Ureter (tissue), 1 donor: ENCODE measurements around the gene EIF2B2. TPM values are rescaled to one million over a fixed set of nuclear protein-coding genes. Genes with fewer than 3 reads are reported as not detected.
A peak's percentile ranks its signal among the peaks of the same experiment; 100 is the strongest.

Experiments used
- DNase-seq: peaks from one replicate; pipeline ENCODE4 v3.0.0-alpha.2; 2020; ENCODE audit warnings: low spot score
- total RNA-seq: library from RNA; stranded (reverse); gene quantifications from one replicate; pipeline ENCODE4 v1.2.4, GENCODE V29; 2023
- donor health status: DM: yes; HTN: yes; CAD: no.

EIF2B2 gene
- total RNA-seq, 1 donor from 2014 or later, result 39.2 TPM

DNA sequence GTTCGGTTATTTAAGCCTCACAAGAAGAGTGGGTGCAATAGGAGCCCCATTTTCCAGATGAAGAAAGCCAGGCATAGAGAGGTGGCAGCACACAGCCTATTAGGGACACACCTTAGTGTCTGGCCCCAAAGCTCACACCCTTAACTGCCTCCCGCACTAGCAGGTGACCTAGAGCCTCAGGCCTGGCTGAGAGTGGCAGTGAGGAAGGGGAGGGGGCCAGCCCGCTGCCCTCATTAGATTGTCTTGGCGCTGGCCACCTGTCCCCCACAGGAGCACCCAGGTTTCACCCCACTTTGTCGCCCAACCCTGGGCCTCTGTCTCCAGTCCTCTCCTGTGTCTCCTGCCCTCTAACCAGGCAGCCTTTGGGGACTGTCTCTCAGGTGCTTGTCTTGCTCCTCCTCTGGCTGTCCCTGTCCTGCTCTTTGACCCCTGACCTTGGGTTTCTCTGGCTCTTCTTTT, 28.8 kb upstream of the EIF2B2 start:
- no peak for DNase-seq

DNA sequence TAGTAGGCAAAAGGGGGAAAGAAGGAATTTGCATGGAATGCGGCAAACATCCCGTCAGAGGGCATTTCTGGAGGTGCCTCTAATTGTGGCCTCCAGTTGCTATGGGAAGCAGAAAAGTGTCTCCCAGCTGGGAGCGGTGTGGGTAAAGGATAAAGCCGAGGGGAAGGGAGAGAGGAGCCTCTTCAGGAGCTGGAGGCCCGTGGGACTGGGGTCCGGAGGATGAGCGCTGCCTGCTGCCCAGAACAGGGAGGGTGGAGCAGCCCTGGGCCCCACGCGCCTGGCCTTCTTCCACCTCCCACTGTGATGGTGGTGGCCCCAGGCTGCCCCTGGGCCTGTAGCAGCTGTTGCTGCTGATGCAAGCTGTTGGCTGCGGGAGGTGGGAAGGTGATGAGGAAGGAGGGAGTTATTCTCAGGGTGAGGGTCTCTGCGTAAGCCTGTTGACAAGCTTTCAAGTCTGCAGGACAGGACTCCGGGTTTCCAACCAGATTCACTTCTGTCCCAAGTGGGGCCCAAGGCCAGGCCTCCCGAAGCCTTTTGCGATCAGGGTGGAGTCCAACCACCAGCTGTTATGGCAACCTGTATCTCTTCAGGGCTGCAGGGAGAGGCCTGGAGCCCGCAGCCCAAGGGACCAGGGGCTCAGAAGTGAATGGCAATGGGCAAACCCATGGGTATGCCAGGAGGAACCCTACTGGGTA, 28.2 kb upstream of the EIF2B2 start:
- DNase-seq, result no peak

DNA sequence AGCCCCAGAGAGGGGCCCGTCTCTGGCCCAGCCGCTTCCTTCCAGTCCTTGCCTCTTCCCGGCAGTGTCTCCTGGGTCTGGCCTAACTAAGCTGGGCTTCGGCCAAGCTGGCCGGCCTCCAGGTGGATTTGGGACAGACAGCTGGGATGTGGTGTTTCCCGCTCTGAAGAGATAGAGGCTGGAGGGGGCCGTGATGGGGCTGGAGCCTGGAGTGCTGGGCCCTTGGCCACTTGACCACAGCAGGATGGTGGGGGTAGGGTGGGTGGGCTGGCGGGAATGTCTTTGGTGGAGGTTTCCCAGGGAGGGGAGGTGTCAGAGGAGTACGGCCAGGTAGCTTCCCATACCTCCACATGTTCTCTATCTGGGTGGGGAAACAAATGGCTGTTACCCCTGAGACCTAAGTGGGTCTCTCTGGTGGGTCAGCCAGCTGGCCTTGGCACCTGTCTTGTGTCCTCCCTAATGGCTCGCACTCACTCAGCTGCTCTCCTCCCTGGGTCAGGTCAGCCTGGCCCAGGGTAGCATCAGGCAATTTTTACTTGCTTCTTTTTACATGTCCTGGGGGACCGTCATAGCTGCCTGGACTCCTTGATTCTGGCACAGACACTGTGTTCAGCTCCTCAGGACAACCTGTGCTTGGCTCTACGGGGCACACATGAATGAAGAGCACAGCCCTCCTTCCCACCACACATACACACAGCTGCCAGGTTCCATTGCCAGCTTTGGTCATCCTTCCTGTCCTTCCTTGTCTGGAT, 27.5 kb upstream of the EIF2B2 start:
- no peak for DNase-seq

DNA sequence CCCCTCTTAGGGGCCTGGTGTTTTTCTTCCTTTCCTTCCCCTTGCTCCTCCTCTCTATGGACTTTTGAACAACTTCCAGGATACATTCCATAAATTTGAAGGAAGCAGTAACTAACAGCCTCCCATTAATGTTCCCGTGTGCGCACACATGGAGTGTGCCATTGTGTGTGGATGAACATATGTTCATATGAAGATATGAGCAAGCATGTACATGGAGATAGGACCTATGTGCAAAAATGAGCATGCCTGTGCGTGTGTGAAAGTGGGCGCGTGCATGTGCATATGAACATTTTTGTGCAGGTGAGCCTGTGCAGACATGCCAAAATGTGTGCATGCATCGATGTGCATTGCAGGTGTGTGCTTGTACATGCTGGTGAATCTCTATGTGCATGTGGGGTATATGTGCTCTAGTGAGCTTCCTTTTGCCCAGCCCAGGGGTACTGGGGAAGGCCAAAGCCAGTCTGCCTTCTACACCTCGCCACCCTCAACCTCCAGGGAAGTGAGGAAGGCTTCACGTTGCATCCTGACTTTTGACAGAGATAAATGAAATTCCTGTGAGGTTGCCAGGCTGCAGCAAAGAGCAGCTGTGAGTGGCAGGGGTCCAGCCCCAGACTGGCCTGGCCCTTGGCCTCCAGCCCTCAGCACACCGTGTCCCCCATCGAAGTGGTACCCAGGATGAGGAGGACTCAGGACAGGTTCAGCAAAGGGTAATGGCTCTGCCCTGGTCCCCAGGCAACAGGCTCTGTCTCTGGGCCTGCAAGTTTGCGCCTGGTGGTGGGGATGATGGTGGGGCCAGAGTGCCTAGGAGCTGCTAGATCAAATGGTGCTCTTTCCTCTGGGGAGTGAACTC, 26.2 kb upstream of the EIF2B2 start:
- DNase-seq, result peak; percentile 32

DNA sequence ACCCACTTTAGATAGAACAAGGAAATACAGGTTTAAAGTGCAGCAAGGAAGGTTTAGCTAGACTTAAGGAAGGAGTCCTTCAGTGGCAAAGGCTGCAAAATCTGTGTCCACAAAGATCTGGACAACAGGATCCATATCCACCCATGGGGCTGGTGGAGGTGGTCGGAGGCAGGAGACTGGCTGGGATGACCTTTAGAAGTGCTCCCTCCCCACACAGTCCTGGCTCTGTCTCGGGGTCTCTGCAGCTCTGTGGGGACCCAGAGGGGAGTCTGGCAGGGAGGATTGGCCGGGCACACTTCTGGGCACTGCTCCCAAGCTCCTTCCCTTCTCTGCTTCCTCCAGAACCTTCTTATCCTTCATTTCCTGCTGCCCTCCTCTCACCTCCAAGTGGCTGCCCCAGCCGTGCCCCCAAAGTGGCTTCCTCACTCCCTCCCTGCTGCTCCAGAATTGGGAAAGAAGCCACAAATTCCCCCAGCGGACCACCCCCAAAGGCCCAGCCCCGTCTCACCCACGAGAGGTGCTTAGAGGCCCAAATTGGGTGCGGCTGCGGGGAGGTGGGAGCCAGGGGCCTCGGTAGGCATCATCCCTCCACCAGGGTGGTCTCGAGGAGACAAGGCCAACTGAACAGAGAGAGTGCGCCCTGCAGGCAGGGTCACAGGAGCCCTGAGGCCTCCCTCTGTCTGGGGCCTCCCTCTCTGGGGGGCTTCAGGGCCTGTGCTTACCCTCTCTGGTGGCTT, 25.4 kb upstream of the EIF2B2 start:
- peak; percentile 34 for DNase-seq

DNA sequence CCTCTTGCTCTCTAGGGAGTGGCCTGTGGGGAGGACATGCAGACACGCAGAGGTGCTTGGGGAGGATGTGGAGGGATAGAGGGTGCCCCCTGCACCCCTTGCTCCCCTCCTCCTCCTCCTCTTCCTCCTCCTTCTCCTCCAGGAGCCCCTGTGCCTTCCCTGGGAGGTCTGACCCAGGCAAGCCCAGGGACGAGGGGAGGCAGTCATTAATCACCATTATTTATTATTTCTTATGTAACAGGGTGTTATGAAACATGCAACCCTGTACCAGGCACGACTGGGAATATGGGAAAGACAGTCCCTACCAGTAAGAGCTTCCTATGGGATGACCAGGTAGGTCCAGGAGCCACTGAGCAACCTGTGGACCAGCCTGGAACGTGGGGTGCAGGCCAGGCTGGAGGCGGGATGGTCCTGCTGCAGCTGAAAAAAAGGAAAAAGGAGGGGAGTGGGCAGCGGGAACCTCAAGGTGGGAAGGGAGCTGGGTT, 24.8 kb upstream of the EIF2B2 start:
- peak; percentile 28 for DNase-seq

DNA sequence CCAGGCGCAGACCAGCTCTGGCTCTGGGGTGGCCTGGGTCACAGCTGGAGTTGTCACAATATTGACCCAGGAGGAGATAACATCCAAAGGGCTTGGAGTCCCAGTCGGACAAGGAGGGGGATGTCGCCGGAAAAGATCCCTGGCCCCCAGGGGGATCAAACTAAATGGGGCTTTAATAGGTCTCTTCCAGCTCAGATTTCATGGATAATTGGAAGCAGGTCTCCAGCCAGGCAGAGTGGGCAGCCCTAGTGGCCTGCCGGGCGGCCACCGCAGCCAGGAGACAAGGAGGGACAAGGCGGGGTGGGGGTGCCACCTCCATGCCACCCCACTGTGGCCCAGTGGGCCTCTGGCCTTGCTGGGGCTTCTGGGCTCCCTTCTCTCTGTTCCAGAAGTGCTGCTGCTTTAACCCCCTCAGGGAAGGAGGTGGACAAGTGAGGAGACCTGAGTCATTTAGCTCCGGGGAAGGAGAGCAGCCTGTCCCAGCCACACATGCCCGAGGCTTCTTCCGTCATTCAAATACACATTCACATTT, 24.2 kb upstream of the EIF2B2 start:
- DNase-seq, result peak; percentile 39

DNA sequence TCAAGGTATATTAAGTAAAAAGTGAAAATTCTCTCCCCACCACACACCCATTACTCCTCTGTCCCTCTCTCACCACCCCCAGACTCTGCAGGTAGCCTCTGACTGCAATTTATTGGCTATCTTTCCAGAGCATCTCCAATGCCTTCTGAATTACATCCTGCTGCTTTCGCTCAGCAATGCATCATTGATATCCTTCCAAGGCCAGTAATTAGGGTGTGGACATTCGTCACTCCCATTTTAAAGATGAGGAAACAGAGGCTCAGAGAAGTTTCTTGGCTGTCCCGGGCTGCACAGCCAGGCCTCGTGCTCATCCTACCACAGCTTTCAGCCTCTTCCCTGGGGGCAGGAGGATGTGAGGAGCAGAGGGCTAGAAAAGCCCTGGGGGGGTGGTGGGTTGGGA, 23.7 kb upstream of the EIF2B2 start:
- peak; percentile 19 for DNase-seq

DNA sequence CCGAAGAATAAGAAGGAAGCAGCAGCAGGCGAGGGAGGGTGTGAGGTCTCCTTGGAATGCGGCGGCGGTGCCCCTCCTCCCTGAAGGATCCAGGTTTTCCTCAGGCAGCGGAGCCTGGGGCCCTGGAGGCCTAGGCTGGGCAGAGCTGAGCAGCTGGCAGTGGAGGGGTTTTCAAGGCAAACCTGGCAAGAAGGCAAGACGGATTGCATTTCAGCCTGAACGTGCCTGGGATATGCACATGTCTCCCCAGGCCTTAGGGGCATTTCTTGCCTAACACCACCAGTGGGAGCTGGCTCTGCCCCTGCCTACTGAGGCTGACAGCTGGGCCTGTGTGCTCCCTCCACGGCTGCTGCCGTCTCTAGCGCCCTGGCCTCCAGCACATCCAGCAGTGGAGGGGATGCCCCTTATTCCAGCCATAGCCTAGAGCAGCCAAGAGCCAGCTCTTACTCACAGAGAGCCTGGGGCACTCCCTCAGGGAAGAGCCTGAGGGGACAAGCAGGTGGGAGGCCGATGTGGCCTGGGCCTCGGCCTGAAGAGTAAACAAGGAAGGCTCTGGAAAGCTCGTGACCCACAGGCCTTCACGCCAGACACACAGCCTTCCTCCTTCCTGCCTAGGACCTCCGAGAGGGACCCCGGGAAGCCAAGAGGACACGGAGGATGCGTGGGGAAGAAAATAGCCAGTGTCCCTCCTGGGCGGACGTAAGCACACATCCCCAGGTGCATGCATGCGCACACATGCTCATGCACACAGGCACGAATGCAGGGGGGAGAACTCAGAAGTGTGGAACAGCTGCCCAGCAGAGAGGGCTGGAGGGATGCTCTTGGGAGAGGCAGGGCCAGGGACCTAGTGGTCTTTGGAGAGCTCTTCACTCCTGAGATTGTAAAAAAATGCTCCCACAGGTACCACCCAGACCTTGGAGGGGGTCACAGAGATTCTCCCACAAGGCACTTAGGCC, 23.0 kb upstream of the EIF2B2 start:
- DNase-seq, result peak; percentile 43

DNA sequence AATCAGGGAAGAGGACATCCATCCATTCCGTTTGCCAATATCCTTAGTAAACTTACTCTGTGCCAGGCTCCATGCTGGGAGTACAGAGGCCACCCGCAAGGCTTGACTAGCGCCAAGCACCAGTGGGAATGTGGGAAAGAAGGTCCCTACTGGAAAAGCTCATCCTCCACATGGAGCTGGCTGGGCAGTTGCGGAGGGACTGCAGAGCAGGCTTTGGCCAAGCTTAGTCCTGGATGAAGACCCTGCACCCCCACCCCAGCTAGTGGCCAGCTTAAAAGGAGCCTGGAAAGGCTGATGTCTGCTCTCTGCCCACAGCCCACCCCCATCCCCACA, 22.4 kb upstream of the EIF2B2 start:
- DNase-seq, result no peak

DNA sequence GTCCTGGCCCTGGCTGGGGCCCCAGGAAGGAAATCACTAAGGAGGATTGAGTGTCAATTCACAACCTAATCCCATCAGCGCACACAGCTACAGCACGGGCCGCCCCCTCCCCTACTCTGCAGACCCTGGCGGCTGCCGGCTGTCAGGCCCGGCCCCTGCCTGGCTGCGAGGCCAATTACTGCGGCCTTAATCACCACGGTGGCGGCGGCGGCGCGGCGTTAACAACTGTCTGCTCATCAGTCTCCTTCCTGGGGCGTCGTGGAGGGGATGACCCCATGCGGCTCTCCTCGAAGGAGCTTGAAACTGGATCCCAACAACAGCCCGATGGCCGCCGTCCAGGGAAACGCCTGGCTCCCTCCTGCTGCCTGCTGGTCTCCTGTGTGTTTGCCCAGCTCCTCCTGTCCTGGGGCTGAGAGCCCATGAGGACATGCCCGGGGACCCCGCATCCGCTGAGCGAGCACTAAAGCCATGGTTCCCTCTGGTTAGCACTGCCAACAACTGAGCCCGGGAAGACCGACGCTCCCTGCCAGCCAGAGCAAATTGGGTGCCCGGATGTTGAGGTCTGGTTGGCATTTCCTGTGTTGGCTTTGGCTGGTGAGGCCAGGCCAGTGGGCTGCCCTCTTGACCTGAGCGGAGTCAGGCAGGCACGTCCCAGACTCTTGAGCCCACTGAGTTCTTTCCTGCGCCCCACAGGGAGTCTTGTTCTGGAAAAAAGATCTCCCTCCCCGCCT, 21.8 kb upstream of the EIF2B2 start:
- no peak for DNase-seq

DNA sequence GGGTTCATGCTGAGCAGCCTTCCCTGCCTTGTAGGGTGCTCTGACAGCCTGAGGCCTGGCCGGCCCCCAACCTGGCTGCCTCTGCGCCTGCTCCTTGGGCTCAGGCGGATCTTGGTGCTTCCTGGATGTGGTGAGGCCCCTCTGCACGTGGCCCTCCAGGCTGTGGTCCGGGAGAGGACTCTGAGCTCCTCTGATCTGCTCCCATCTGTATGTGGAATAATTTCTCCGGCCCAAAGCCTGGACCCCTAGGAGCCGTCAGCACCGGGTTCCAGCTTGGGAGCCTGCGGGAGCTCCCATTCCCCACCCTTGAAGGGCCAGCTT, 21.3 kb upstream of the EIF2B2 start:
- no peak for DNase-seq

DNA sequence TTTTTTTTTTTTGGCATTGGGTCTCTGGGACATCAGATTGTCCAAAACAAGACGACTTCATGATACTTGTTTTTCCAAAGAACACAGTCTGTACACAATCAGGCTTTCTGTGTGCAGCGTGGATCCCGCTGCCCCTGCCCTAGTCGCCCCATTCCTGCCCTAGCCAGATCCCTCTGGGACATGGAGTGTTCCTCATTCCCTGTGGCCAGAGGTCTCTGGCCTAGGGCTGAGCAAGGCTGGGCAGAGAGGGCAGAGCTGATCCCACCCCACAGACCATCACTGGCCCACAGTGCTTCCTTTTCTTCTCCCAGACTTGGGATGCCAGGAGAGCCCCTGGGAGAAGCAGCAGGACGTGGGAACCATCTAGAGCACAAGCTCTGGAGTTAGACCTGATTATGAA, 20.9 kb upstream of the EIF2B2 start:
- no peak for DNase-seq

DNA sequence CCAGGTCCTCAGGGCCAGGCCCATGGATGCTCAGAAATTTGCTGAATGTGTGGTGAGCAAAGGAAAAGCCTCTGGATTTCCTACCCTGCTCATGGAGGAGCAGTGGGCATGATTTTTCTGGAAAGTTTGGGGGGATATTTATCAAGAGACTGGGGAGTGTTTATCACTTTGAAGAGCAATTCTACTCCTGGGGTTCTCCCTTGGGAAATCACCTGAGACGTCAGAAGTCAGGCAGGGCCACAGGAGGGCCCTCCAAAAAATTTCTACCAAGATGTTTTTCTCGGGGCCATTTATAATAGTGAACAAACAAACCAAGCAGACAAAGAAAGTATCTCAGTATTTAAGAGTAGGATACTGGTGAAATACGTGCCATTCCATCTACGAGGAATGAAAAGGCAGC, 20.1 kb upstream of the EIF2B2 start:
- DNase-seq, result no peak

DNA sequence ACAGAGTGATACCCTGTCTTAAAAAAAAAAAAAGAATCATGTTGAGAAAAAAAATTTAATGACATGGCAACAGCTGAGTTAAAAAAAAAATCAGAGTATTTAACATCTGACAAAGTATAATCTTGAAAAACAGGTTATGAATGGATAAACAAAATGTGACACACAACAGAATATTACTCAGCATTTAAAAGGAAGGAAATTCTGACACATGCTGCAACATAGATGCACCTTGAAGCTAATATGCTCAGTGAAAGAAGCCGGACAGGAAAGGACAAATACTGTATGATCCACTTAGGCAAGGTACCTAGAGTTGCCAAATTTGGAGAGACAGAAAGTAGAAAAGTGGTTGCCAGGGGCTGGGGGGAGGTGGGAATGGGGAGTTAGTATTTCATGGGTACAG, 19.4 kb upstream of the EIF2B2 start:
- DNase-seq, result no peak

DNA sequence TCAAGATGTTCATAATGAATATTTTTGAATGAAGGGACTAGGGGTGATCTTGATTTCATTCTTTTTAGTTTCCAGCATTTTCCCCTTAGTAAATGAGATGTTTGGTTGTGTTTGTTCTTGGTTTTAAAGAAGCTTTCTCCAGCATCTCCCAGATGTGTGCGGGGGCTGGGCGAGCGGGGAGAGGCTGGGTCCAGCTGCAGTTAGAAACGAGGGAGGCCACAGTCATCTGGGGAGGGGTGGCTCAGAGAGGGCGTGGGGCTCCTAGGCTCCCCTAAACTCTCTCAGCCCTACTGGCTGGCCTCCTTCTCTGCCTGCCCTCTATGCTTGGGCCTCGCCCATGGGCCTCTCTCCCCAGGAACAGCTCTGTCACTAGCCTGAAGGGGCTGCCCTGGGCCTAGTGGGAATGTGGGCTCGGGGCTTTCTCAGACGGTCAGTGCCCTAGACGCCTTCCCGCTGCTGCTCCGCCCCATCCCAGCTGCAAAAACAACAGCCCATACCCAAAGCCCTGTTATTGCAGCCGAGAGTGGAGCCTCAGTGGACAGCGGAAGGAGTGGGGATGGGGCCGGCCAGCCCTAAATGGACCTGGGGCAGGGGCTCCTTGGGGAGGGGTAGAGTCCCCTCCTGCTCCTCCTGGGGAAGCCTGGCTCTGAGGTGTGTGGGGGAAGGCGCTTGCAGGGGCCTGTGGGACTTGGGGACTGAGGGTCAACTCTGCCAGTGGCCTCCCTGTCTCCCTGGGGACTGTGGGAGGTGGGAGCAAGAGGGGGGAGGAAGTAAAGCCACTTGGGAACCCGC, 18.3 kb upstream of the EIF2B2 start:
- peak; percentile 39 for DNase-seq

DNA sequence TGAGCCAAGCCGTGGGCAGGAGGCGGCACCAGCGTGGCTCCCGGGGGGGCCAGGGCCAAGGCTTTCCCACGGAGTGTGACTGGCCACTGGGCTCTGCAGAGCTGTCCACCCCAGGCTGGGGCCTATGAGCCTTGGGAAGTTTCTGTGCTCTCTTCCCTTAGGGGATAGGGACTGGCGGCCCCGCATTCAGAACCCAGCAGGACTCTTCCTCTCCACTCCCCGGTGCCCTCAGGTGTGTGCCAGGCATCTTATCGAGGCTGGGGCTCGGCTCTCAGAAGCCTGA, 17.8 kb upstream of the EIF2B2 start:
- no peak for DNase-seq

DNA sequence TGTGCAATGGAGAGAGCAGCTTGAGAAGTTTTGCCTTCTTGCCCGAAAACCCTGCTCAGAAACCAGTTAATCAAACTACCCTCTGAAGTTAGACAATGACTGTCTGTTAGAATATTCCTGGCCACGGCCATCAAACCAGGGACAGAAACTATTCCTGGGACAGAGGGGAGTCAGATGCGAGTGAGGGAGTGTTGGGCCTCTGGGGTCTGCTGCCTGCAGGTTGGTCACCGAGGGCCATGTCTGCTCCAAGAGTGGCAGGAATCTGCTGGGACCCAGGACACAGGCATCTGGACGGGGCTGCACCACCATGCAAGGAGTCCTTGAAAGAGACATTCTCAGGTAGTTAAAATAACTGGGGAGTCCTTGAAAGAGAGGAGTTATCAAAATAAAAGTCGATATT, 16.9 kb upstream of the EIF2B2 start:
- DNase-seq, result no peak

DNA sequence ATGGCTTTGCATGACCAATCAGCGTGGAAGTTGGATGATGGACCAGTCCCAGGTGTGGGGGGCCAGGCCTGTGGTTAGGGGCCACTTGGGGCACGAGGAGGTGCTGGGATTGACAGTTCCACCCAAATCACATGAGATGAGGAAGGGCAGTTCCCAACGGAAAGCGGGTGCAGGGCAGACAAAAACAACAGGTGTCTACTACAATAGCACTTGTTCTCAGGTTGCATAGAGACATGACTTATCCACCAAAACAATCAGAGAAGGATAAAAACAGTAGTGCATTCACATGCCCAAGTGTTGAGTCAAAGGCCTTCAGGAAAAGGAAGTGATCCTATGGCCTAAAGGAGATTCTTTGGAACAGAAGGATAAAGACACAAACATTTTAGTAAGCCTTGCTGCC, 14.6 kb upstream of the EIF2B2 start:
- DNase-seq, result no peak
